ENCODE data around the gene RAPGEF5.

GRCh38 chr7:22173685-22174573 is 183.0 kb downstream of the RAPGEF5 start:
- TF ChIP-seq EZH2 (IDR thresholded peaks at IDR 0.05) (no peak), POLR2AphosphoS5 (IDR thresholded peaks at IDR 0.05; ENCODE audit: borderline replicate concordance, low read depth, low read length) (no peak), FOXP2 (optimal IDR thresholded peaks at IDR 0.05; ENCODE audit: control extremely low read depth, extremely low read length, insufficient read depth) (no peak)
